KOPT-K1 (cell line): ENCODE data around the gene ALDH5A1.

ENCODE experiments used
- H3K27ac ChIP-seq: fragments of 200-600 bp; sonication (generic); 2 replicates; pipeline ENCODE4 v1.5.1; 2016; ENCODE audit warnings: antibody characterized with exemption, mild to moderate bottlenecking, low read depth, low read length; ENCODE audit not compliant: poor library complexity, severe bottlenecking
- H3K36me3 ChIP-seq: fragments of 200-600 bp; sonication (generic); 2 replicates; pipeline ENCODE4 v1.5.1; 2017; ENCODE audit warnings: antibody characterized with exemption, mild to moderate bottlenecking, low read length, moderate library complexity; ENCODE audit not compliant: insufficient read depth
- H3K9me3 ChIP-seq: fragments of 200-600 bp; sonication (generic); 2 replicates; pipeline ENCODE4 v1.5.1; 2017; ENCODE audit warnings: antibody characterized with exemption, low read length, mild to moderate bottlenecking; ENCODE audit not compliant: insufficient read depth, poor library complexity, severe bottlenecking

Gene ALDH5A1

GRCh38 chr6:24534329-24534728 lies 39.6 kb downstream of the ALDH5A1 start:
- H3K27ac ChIP-seq, result no peak overlapping the region

GRCh38 chr6:24535210-24535609 lies 40.4 kb downstream of the ALDH5A1 start:
- H3K9me3 ChIP-seq, result no peaks in the 10 kb centered on the region
- peaks cover 36% of the 10 kb centered on the region for H3K36me3 ChIP-seq
- no peak overlapping the region for H3K27ac ChIP-seq

More at GRCh38 chr6:24534329-24534728, 39.6 kb downstream of the ALDH5A1 start:
- Histone ChIP-seq H3K36me3 (peaks cover 36% of the 10 kb centered on the region), H3K9me3 (no peaks in the 10 kb centered on the region)

DNA sequence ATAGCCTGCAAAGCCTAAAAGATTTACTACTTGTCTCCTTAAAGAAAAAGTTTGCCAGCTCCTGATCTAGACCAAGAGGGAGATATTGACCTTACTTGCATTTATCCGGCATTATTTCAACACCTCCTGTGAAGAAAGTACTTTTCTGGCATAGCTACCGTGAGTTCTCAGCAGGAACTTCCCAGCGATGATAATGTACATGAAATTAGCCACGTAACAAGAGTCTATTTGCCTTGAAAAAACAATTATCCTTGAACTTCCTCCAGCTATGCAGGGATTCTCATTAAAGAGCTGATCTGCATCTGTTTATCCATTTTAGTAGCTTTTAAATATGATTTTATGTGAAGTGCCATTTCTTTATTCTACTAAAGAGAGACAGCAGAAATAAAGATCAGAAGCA lies 41.7 kb downstream of the ALDH5A1 start:
- peaks cover 36% of the 10 kb centered on the region for H3K36me3 ChIP-seq
- no peak overlapping the region for H3K27ac ChIP-seq
- no peaks in the 10 kb centered on the region for H3K9me3 ChIP-seq

DNA sequence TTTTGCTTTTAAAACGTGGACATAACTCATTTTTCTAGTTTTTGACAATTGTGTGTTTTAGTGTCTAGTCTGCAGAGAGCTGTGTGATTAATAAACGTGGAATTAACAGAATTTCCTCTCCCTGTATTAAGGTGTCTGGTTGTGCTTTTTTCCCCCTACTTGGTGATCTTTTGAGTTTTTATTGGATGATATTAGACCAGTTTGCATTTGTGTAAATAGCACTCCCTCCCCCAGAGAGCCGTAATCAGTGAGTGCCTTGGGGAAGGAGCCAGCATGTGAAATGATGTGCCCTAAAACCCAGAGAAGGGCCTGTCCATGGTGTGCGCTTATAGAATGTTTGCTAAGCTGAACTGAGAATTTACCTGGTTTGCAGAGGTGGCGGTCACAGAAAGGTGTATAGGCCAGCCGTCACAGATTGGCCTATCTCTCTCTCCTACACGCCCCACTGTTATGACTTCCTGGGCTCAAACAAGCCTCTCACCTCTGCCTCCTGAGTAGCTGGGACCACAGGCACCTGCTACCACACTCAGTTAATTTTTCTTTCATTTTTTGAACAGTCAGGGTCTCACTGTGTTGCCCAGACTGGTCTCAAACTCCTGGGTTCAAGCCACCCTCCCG lies 42.4 kb downstream of the ALDH5A1 start:
- Histone ChIP-seq H3K27ac (no peak overlapping the region), H3K36me3 (peaks cover 31% of the 10 kb centered on the region), H3K9me3 (no peaks in the 10 kb centered on the region)

- no peaks in the 10 kb centered on the region for H3K9me3 ChIP-seq
- peaks cover 24% of the 10 kb centered on the region for H3K36me3 ChIP-seq
- H3K27ac ChIP-seq, result no peak overlapping the region
Measured at GRCh38 chr6:24537771-24538385, 43.1 kb downstream of the ALDH5A1 start.

- Histone ChIP-seq H3K36me3 (peaks cover 9% of the 10 kb centered on the region; the same call in 1 of the 2 replicates), H3K9me3 (no peaks in the 10 kb centered on the region), H3K27ac (no peak overlapping the region)
Measured at GRCh38 chr6:24539416-24539815, 44.6 kb downstream of the ALDH5A1 start.

DNA sequence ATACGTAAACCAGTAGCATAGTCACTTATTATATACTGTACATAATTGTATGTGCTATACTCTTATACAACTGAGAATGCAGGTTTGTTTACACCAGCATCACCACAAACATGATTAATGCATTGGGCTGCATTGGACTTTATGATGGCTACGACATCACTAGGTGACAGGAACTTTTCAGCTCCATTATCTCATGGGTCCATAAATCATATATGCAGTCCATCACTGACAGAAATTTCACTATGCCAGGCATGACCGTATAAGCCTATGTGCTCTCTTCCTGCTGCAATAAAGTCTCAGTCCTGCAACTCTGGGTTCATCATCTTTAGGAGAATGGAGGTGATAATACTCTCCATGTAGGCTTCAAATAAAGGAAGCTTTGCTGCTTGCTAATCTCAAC lies 45.4 kb downstream of the ALDH5A1 start:
- 0 out of 2 replicates have a peak, but pooled peaks cover 1% of the 10 kb centered on the region for H3K36me3 ChIP-seq
- H3K27ac ChIP-seq, result no peak overlapping the region
- no peaks in the 10 kb centered on the region for H3K9me3 ChIP-seq

- no peaks in the 10 kb centered on the region for H3K36me3 ChIP-seq
- no peak overlapping the region for H3K27ac ChIP-seq
- H3K9me3 ChIP-seq, result no peaks in the 10 kb centered on the region
Measured at GRCh38 chr6:24543683-24544082, 48.9 kb downstream of the ALDH5A1 start.

GRCh38 chr6:24545183-24545582 lies 50.4 kb downstream of the ALDH5A1 start:
- Histone ChIP-seq H3K9me3 (no peaks in the 10 kb centered on the region), H3K36me3 (no peaks in the 10 kb centered on the region), H3K27ac (no peak overlapping the region)

GRCh38 chr6:24545691-24546090 lies 50.9 kb downstream of the ALDH5A1 start:
- Histone ChIP-seq H3K9me3 (no peaks in the 10 kb centered on the region), H3K36me3 (no peaks in the 10 kb centered on the region), H3K27ac (no peak overlapping the region)

DNA sequence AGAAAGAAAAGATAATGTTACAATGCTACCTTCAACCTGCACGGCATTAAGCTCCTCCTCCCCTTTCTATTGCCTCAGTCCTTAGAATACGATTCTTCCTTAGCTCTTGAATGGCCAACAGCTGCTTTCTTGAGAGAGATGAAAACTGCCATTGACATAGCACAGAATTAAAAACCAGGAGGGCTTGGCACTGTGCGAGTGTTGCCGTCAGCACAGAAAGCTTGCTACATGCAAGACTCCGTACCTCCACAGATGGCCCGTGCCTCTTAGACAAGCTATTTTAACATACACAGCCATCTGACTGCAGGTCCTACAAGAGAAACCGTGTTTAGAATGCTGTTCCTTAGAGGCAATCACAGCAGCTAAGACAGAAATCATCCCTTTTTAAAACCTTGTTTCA lies 51.7 kb downstream of the ALDH5A1 start:
- no peaks in the 10 kb centered on the region for H3K36me3 ChIP-seq

DNA sequence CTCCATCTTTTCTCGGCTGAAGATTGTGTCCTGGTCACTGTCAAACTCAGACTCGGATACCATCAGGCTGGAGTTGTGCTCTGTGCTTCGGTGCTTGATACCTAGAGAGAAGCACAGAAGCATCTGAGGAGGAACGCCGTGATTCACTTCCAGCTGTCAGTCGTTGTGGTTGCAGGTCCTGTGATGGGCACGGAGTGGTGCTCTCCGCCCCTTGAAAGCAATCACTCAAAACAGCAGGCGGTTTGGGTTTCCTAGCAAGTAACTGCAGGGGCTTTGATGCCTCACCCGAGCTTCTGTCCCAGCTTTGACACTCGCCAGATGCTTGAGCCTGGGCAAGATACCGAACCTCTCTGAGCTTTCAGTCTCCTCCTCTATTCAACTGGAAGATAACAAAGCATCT lies 52.5 kb downstream of the ALDH5A1 start:
- Histone ChIP-seq H3K27ac (no peak overlapping the region), H3K9me3 (no peaks in the 10 kb centered on the region), H3K36me3 (no peaks in the 10 kb centered on the region)

More for the DNA sequence above, 51.7 kb downstream of the ALDH5A1 start:
- Histone ChIP-seq H3K9me3 (no peaks in the 10 kb centered on the region), H3K27ac (no peak overlapping the region)

GRCh38 chr6:24549158-24549557 lies 54.4 kb downstream of the ALDH5A1 start:
- H3K9me3 ChIP-seq, result no peaks in the 10 kb centered on the region
- no peaks in the 10 kb centered on the region for H3K36me3 ChIP-seq
- H3K27ac ChIP-seq, result no peak overlapping the region

DNA sequence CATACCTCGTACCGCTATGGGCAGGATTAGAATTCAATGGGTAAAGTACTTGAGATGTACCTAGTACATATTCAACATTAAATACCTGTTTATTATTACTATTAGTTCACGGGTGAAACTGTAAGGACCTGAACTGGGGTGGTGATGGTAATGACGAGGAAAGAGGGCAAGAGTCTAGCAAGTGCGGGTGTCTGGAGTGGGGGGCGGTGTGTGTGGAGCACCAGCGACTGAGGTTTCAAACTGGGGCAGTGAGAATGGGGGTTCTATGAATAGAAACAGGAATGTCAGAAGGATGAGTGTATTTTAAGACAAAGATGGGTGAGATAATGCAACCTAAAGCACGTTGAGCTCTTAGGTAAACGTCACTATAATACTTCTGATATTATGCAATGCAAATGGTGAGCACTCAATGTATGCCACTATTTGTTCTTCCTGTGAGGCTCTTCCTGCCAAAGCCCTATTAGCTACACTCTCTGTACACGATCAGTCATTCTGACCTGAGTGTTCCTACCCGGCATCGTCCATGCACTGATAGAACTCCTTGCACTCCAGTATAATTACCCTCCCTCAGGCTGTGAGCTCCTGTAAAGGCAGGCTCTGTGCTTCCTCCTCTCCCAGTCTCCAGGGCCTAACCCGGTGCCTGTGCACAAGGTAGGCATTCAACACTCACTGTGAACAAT lies 55.0 kb downstream of the ALDH5A1 start:
- no peaks in the 10 kb centered on the region for H3K9me3 ChIP-seq
- no peaks in the 10 kb centered on the region for H3K36me3 ChIP-seq
- H3K27ac ChIP-seq, result no peak overlapping the region

- H3K9me3 ChIP-seq, result no peaks in the 10 kb centered on the region
- H3K36me3 ChIP-seq, result no peaks in the 10 kb centered on the region
- H3K27ac ChIP-seq, result no peak overlapping the region
Measured at GRCh38 chr6:24551139-24551538, 56.4 kb downstream of the ALDH5A1 start.

GRCh38 chr6:24554474-24554873 lies 59.7 kb downstream of the ALDH5A1 start:
- Histone ChIP-seq H3K36me3 (no peaks in the 10 kb centered on the region), H3K27ac (no peak overlapping the region), H3K9me3 (no peaks in the 10 kb centered on the region)
